Endothelial cell of umbilical vein (primary cell): Measurements from ENCODE around the gene PHLPP1. TPM values are rescaled to one million over a fixed set of nuclear protein-coding genes. Genes with fewer than 3 reads are reported as not detected.

Experiments
- BruUV-seq: library from RNA; stranded (reverse); fragments of 400-500 nt; replicated peaks from 2 replicates; lab custom pipeline; 2021; lab: Mats Ljungman, UMichigan
- CTCF ChIA-PET: fragments of 300-600, 350-600 bp; sonication (Branson Sonifier 250); formaldehyde crosslinking; loops from one replicate; lab custom pipeline; 2021; ENCODE audit warnings: antibody characterized with exemption, inconsistent platforms; lab: Charles Lee
- POLR2A ChIA-PET: fragments of 300-600, 350-600 bp; sonication (Branson Sonifier 250); formaldehyde crosslinking; loops from one replicate; lab custom pipeline; 2021; ENCODE audit warnings: antibody characterized with exemption, inconsistent platforms; lab: Charles Lee
- DNase-seq: peaks from one replicate; pipeline ENCODE4 v3.0.0-alpha.2; 2011; ENCODE audit warnings: low read depth, low spot score
- FAIRE-seq: peaks from 2 replicates; lab custom pipeline; 2011; peaks lifted over from hg19 to GRCh38; lab: Jason Lieb, UNC
- H2AFZ ChIP-seq: 2 replicates; pipeline ENCODE4 v1.6.0; 2012; ENCODE audit warnings: low read depth, low read length, control low read depth, inconsistent platforms
- H3K27ac ChIP-seq: 2 replicates; pipeline ENCODE4 v1.5.1; 2011; ENCODE audit warnings: low read depth, mild to moderate bottlenecking, control low read depth, low read length, moderate library complexity; ENCODE audit not compliant: insufficient read depth
- H3K27me3 ChIP-seq, 2 experiments: 2 replicates each; pipeline versions ENCODE4 v1.6.0 to v1.6.1; 2011; ENCODE audit warnings: low read length in 2 of 2, mixed read lengths in 1 of 2; ENCODE audit not compliant: control insufficient read depth in 2 of 2, insufficient read depth in 2 of 2
- H3K36me3 ChIP-seq, 2 experiments: 2 replicates in 1 of 2; 3 replicates in 1 of 2; pipeline ENCODE4 v1.5.1; 2011; ENCODE audit warnings: low read length in 2 of 2, mild to moderate bottlenecking in 1 of 2, moderate library complexity in 1 of 2; ENCODE audit not compliant: control insufficient read depth in 2 of 2, insufficient read depth in 2 of 2; ENCODE audit errors: extremely low read depth in 1 of 2
- H3K4me1 ChIP-seq: 3 replicates; pipeline ENCODE4 v1.5.1; 2011; ENCODE audit warnings: mild to moderate bottlenecking, low read length; ENCODE audit not compliant: control insufficient read depth, insufficient read depth; ENCODE audit errors: extremely low read depth
- H3K4me2 ChIP-seq: 2 replicates; pipeline ENCODE4 v1.6.1; 2011; ENCODE audit warnings: low read length, control low read depth, mixed read lengths; ENCODE audit not compliant: insufficient read depth
- H3K4me3 ChIP-seq, 3 experiments: fragments of 200-600 bp in 1 of 3; sonication (generic), shearing (Covaris generic) in 1 of 3; replicated peaks in 1 of 3; 2 replicates each; pipeline ENCODE4 v1.5.1; 2011 to 2016; ENCODE audit warnings: control low read depth in 3 of 3, low read length in 3 of 3, mild to moderate bottlenecking in 2 of 3, inconsistent platforms in 1 of 3, low read depth in 1 of 3, moderate library complexity in 1 of 3; ENCODE audit not compliant: insufficient read depth in 1 of 3
- H3K79me2 ChIP-seq: 2 replicates; pipeline ENCODE4 v1.6.0; 2012; ENCODE audit warnings: low read length, inconsistent platforms; ENCODE audit not compliant: control insufficient read depth, insufficient read depth
- H3K9ac ChIP-seq: replicated peaks from 2 replicates; pipeline ENCODE3; 2011; ENCODE audit warnings: low read length, control low read depth; ENCODE audit not compliant: insufficient read depth; ENCODE audit errors: extremely low read depth
- H3K9me1 ChIP-seq: replicated peaks from 3 replicates; pipeline ENCODE4 v1.6.0; 2011; ENCODE audit warnings: mild to moderate bottlenecking, low read length; ENCODE audit not compliant: control insufficient read depth, insufficient read depth; ENCODE audit errors: extremely low read depth
- H3K9me3 ChIP-seq: replicated peaks from 2 replicates; pipeline ENCODE4 v1.5.1; 2012; ENCODE audit warnings: low read length, inconsistent platforms; ENCODE audit not compliant: control insufficient read depth, insufficient read depth
- H4K20me1 ChIP-seq: replicated peaks from 2 replicates; pipeline ENCODE3; 2011; ENCODE audit warnings: mild to moderate bottlenecking, low read length; ENCODE audit not compliant: control insufficient read depth, insufficient read depth; ENCODE audit errors: extremely low read depth
- EZH2 ChIP-seq: IDR thresholded peaks from 2 replicates; pipeline ENCODE4 v1.6.1; 2012; ENCODE audit warnings: borderline replicate concordance, low read depth, mild to moderate bottlenecking, moderate library complexity, low read length, inconsistent platforms; ENCODE audit not compliant: severe bottlenecking
- FOS ChIP-seq: IDR thresholded peaks from 2 replicates; pipeline ENCODE4 v1.6.1; 2011; ENCODE audit warnings: mild to moderate bottlenecking, low read length, moderate library complexity, borderline replicate concordance; ENCODE audit not compliant: insufficient read depth
- GATA2 ChIP-seq: IDR thresholded peaks from 2 replicates; pipeline ENCODE4 v1.7.0; 2011; ENCODE audit warnings: low read depth, mild to moderate bottlenecking, moderate library complexity, mixed read lengths, low read length; ENCODE audit not compliant: insufficient read length, insufficient read depth
- JUN ChIP-seq: IDR thresholded peaks from 2 replicates; pipeline ENCODE4 v1.6.1; 2011; ENCODE audit warnings: borderline replicate concordance, low read depth; ENCODE audit not compliant: insufficient read length, insufficient read depth
- MAX ChIP-seq: IDR thresholded peaks from 2 replicates; pipeline ENCODE4 v1.6.1; 2011; ENCODE audit not compliant: insufficient read depth, insufficient read length
- MYC ChIP-seq: IDR thresholded peaks from one replicate; pipeline ENCODE4 v1.6.1; 2011; ENCODE audit warnings: mild to moderate bottlenecking, low read depth, low read length
- POLR2A ChIP-seq: IDR thresholded peaks from 2 replicates; pipeline ENCODE4 v1.6.1; 2012; ENCODE audit warnings: low read depth, mild to moderate bottlenecking, control low read depth, low read length
- POLR2AphosphoS5 ChIP-seq: IDR thresholded peaks from 2 replicates; pipeline ENCODE4 v1.6.1; 2012; ENCODE audit warnings: low read depth, mild to moderate bottlenecking, control low read depth, low read length, moderate library complexity; ENCODE audit not compliant: insufficient read depth
- dilution Hi-C: fragments of 300-500 bp; cut with MboI; formaldehyde crosslinking; loops from one replicate; pipeline ENCODE4 v1.15.0; 2019; ENCODE audit warnings: low sequenced_read_pairs; ENCODE audit not compliant: extremely low pct_ligation_motif_present
- intact Hi-C: fragments of 100-400 bp; cut with micrococcal nuclease; formaldehyde crosslinking; loops from one replicate; pipeline ENCODE4 v1.10.0; 2022
- polyA plus RNA-seq, 4 experiments: library from polyadenylated mRNA; depleted of rRNA in 3 of 4; stranded (reverse) in 3 of 4; unstranded in 1 of 4; fragments of >200 nt; gene quantifications; 2 replicates each; pipeline versions ENCODE4 v1.2.1 to v1.2.3, GENCODE V29; 2011 to 2012; ENCODE audit warnings: missing spikeins in 1 of 4
- total RNA-seq: library from RNA; stranded (reverse); gene quantifications from 2 replicates; pipeline ENCODE4 v1.2.3, GENCODE V29; 2021
- TF ChIP-seq, protein P1 (sequence below), 2 donors: IDR thresholded peaks; 1 replicate in 1 of 2; 2 replicates in 1 of 2; pipeline ENCODE4 v1.5.1; 2011; ENCODE audit warnings: low read length in 2 of 2, mild to moderate bottlenecking in 2 of 2, moderate library complexity in 2 of 2, control low read depth in 1 of 2, inconsistent platforms in 1 of 2, low read depth in 1 of 2; ENCODE audit not compliant: insufficient read depth in 1 of 2; ENCODE audit errors: extremely low read depth in 1 of 2

Gene PHLPP1
- total and polyA plus RNA-seq, 2 donors (not counting 3 experiments of a cell fraction or from before 2014, with no cell fraction given): 4.0 to 10.8 TPM

- POLR2A ChIA-PET: no interaction called here
- peak; percentile 31 for FAIRE-seq
- intact Hi-C loops (no loop called here), dilution Hi-C loops (no loop called here)
- Histone ChIP-seq H4K20me1 (no peaks in the 10 kb centered on the region), H3K27me3 (no peaks in the 10 kb centered on the region), H3K27ac (no peak overlapping the region), H3K4me3 (no peak overlapping the region), H3K9me1 (no peaks in the 10 kb centered on the region), H3K4me2 (no peak overlapping the region), H3K9ac (no peak overlapping the region), H3K4me1 (no peaks in the 10 kb centered on the region), H2AFZ (no peak overlapping the region), H3K36me3 (peaks cover 0 to 3% of the 10 kb centered on the region in 2 experiments), H3K79me2 (no peaks in the 10 kb centered on the region), H3K9me3 (no peaks in the 10 kb centered on the region)
- no TSS peak for BruUV-seq
- CTCF ChIA-PET: interaction anchor here (1.5 kb wide), 1 partner anchor 9 kb away, joined by 3 read pairs; no protein-coding TSS in a partner anchor
- no peak for DNase-seq
- TF ChIP-seq EZH2 (no peak), POLR2A (no peak), FOS (no peak)
Observed at GRCh38 chr18:62925031-62925688, 209.8 kb downstream of the PHLPP1 start.

DNA sequence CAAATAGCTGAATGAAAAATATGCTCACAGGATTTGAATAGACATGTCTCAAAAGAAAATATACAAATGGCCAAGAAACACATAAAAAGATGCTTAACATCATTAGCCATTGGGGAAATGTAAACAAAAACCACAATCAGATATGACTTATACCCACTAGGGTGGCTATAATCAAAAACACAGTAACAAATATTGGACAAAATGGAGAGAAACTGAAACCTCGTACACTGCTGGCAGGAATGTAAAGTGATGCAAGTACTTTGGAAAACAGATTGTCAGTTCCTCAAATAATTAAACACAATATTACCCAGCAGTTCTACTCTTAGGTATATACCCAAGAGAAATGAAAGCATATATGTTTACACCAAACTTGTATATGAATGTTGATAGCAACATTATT lies 213.0 kb downstream of the PHLPP1 start:
- Histone ChIP-seq H3K9ac (no peak overlapping the region), H3K79me2 (no peaks in the 10 kb centered on the region), H3K4me3 (no peak overlapping the region), H3K4me1 (no peaks in the 10 kb centered on the region), H3K27me3 (no peaks in the 10 kb centered on the region), H4K20me1 (no peaks in the 10 kb centered on the region), H3K36me3 (no peaks in the 10 kb centered on the region), H3K4me2 (no peak overlapping the region), H2AFZ (no peak overlapping the region), H3K9me1 (no peaks in the 10 kb centered on the region), H3K27ac (no peak overlapping the region), H3K9me3 (no peaks in the 10 kb centered on the region)
- FAIRE-seq (no peak), DNase-seq (no peak)
- no TSS peak for BruUV-seq
- no peak for TF ChIP-seq EZH2
- TF ChIP-seq FOS: no peak
- TF ChIP-seq MYC: no peak
- TF ChIP-seq POLR2A: no peak
- TF ChIP-seq POLR2AphosphoS5: no peak
- no peak for TF ChIP-seq JUN
- TF ChIP-seq MAX: no peak
- TF ChIP-seq, protein P1, sequence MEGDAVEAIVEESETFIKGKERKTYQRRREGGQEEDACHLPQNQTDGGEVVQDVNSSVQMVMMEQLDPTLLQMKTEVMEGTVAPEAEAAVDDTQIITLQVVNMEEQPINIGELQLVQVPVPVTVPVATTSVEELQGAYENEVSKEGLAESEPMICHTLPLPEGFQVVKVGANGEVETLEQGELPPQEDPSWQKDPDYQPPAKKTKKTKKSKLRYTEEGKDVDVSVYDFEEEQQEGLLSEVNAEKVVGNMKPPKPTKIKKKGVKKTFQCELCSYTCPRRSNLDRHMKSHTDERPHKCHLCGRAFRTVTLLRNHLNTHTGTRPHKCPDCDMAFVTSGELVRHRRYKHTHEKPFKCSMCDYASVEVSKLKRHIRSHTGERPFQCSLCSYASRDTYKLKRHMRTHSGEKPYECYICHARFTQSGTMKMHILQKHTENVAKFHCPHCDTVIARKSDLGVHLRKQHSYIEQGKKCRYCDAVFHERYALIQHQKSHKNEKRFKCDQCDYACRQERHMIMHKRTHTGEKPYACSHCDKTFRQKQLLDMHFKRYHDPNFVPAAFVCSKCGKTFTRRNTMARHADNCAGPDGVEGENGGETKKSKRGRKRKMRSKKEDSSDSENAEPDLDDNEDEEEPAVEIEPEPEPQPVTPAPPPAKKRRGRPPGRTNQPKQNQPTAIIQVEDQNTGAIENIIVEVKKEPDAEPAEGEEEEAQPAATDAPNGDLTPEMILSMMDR (IDR thresholded peaks at IDR 0.05; ENCODE audit: extremely low read depth in 1 of 2, insufficient read depth in 1 of 2, low read depth in 1 of 2, low read length in 2 of 2): no peak
- TF ChIP-seq GATA2: no peak
- ChIA-PET POLR2A (no interaction called here), CTCF (no interaction called here)
- intact Hi-C loops (no loop called here), dilution Hi-C loops (no loop called here)
